ENCODE measurements around the gene HAAO. TPM values are rescaled to one million over a fixed set of nuclear protein-coding genes. Genes with fewer than 3 reads are reported as not detected.

Gene HAAO
- total RNA-seq, 3 donors from 2014 or later = 5.8 to 38.4 (median 9.8) TPM

DNA sequence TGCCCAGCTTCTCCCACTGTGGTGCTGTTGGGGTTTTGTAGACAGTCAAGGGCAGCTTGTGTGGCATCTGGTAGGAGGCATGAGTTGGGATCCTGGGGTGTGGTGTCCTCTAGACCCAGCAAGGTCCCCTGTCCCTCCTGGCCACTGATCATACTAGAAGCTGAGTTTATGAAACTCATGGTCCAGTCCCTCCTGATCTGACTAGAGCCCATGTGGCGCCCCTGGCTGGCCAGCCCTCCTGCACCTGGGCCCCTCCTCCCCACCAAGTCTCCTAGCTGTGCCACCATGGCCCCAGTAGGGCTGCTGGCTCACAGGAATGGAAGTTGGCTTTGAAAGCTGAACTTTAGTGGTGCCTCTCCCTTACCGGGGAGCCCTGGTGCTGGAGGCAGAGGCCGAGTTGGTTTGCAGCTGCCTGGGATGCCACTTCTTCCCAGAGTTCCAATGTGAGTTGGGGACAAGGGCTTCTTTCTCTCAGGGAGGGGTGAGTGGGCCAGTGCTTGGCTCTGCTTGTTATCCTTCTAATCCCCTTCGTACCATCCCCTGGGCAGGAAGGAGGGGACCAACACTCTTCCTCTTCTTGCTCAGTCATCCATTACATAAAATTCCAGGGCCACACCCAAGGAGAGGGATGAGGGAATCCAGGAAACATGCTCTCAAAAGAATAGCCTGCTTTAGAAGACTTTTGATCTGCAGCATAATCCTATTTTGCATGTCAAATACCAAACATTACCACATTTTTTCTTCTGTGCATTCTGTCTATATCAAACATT lies 37.5 kb upstream of the HAAO start:
- Histone ChIP-seq H3K4me1 (ENCODE audit: low read depth) (peaks cover 3% of the 10 kb centered on the region), H3K36me3 (ENCODE audit: low read depth) (no peaks in the 10 kb centered on the region), H3K9me3 (no peaks in the 10 kb centered on the region), H3K4me3 (no peak overlapping the region)
- ATAC-seq (no peak), DNase-seq (no peak)
- intact Hi-C loops (cut with DNase I, micrococcal nuclease) = loop anchor here in 1 of 2 donors (10.0 kb wide), 1 partner anchor 105 kb away; no protein-coding TSS in a partner anchor
- no peak for TF ChIP-seq CTCF (IDR thresholded peaks at IDR 0.05)

DNA sequence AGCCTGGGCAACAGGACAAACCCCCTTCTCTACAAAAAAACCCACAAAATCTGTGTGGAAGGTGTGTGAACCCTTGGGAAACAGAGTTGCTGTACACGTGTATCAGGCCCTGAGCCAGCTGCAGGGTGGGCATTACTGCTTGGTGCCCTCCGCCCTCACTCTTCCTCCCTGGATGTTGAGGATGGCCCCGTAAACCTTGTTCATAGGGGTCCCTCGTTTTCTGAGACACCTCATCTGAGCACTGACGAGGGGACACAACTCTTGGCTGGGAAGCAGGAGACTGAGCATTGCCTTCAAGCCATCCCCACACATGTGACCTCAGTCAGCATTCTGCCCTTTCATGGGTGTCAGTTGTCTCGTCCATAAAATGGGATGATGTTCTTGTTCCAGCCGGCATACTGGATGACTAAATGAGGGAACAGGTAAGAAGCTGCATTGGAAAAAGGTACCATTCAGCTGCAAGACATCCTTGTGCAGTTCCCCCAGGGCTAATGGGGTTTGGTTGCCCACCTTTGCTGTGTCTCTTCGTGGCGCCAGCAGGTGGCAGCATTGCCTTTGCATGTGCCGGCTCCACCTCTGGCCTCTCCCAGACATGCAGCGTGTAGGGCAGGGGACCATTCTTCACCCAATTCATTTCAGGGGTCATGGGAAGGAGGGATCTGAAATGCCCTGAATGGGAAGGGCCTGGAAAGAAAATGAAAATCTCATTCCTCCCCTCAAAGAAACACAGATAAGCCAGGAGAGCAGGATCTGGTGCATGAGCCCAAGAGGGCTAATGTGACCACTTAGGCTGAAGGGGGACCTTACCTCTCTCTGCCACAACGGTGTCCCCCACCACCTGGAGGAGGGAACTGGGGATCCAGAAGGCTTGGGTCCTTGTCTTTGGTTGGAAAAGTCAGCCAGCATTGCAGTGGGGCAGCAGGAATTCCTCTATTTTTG lies 36.4 kb upstream of the HAAO start:
- DNase-seq = peak; percentile 79 to 81 (median 79)
- Histone ChIP-seq H3K36me3 (ENCODE audit: low read depth) (no peaks in the 10 kb centered on the region), H3K4me3 (no peak overlapping the region), H3K9me3 (no peaks in the 10 kb centered on the region), H3K4me1 (ENCODE audit: low read depth) (peaks cover 3% of the 10 kb centered on the region)
- peak; percentile 90 for ATAC-seq
- TF ChIP-seq CTCF (IDR thresholded peaks at IDR 0.05) = peak; percentile 85
- intact Hi-C loops (cut with DNase I, micrococcal nuclease) = no loop called here

- Histone ChIP-seq H3K4me3 (no peak overlapping the region), H3K4me1 (ENCODE audit: low read depth) (peaks cover 3% of the 10 kb centered on the region), H3K36me3 (ENCODE audit: low read depth) (no peaks in the 10 kb centered on the region), H3K9me3 (no peaks in the 10 kb centered on the region)
- ATAC-seq (peak; percentile 97), DNase-seq (peak; percentile 91 to 95 (median 93))
- intact Hi-C loops (cut with DNase I, micrococcal nuclease) = no loop called here
- peak; percentile 96 for TF ChIP-seq CTCF (IDR thresholded peaks at IDR 0.05)
Observed at GRCh38 chr2:42827647-42828486, 35.5 kb upstream of the HAAO start.

GRCh38 chr2:42826231-42826630 lies 33.8 kb upstream of the HAAO start:
- Histone ChIP-seq H3K4me1 (ENCODE audit: low read depth) (peaks cover 3% of the 10 kb centered on the region), H3K9me3 (no peaks in the 10 kb centered on the region), H3K4me3 (no peak overlapping the region), H3K36me3 (ENCODE audit: low read depth) (no peaks in the 10 kb centered on the region)
- TF ChIP-seq CTCF (IDR thresholded peaks at IDR 0.05) = no peak
- ATAC-seq = no peak
- DNase-seq = no peak
- intact Hi-C loops (cut with DNase I, micrococcal nuclease) = no loop called here

- H3K36me3 ChIP-seq (ENCODE audit: low read depth) = no peaks in the 10 kb centered on the region
- H3K4me3 ChIP-seq = no peak overlapping the region
- H3K9me3 ChIP-seq = no peaks in the 10 kb centered on the region
- ATAC-seq = no peak
- DNase-seq = no peak
- TF ChIP-seq CTCF (IDR thresholded peaks at IDR 0.05) = no peak
- intact Hi-C loops (cut with DNase I, micrococcal nuclease) = no loop called here
- H3K4me1 ChIP-seq (ENCODE audit: low read depth) = peaks cover 3% of the 10 kb centered on the region
Observed at GRCh38 chr2:42824454-42824807, 32.0 kb upstream of the HAAO start.

Data from mucosa of descending colon (tissue), 3 donors.